Cardiac muscle cell (in vitro differentiated cells and primary cell): ENCODE measurements around the gene BRD1. TPM values are rescaled to one million over a fixed set of nuclear protein-coding genes. Genes with fewer than 3 reads are reported as not detected.

Experiments used
- DNase-seq, 2 donors: peaks; one replicate each; pipeline versions ENCODE4 v3.0.0 to v3.0.0-alpha.2; 2010 to 2017; ENCODE audit warnings: low read depth in 1 of 2, low spot score in 1 of 2
- H3K27ac ChIP-seq: fragments of 200-600 bp; sonication (generic); 2 replicates; pipeline ENCODE4 v1.5.1; 2016
- H3K27me3 ChIP-seq: fragments of 200-600 bp; sonication (generic); 2 replicates; pipeline ENCODE4 v1.6.0; 2016; ENCODE audit warnings: control low read depth
- H3K36me3 ChIP-seq: fragments of 200-600 bp; sonication (generic); 2 replicates; pipeline ENCODE4 v1.5.1; 2016; ENCODE audit warnings: control low read depth
- H3K4me1 ChIP-seq: fragments of 200-600 bp; sonication (generic); 2 replicates; pipeline ENCODE4 v1.8.1; 2017; ENCODE audit warnings: low read depth, mild to moderate bottlenecking, mixed run types
- H3K4me3 ChIP-seq: fragments of 200-600 bp; sonication (generic); 2 replicates; pipeline ENCODE4 v1.5.1; 2016; ENCODE audit warnings: mild to moderate bottlenecking
- H3K9me3 ChIP-seq: fragments of 200-600 bp; sonication (generic); 2 replicates; pipeline ENCODE4 v1.5.1; 2017; ENCODE audit warnings: low read depth, mild to moderate bottlenecking, control low read depth
- CTCF ChIP-seq: IDR thresholded peaks from 2 replicates; pipeline ENCODE4 v1.5.1; 2012; ENCODE audit warnings: low read depth, mild to moderate bottlenecking, low read length
- polyA plus RNA-seq: library from polyadenylated mRNA; unstranded; fragments of >200 nt; fragmentation: Nextera tagmentation; extraction: Ambion mirVana; gene quantifications from 2 replicates; pipeline ENCODE4 v1.2.1, GENCODE V29; 2016
- total RNA-seq: library from RNA; depleted of rRNA; stranded (reverse); fragments of >200 nt; gene quantifications from 2 replicates; pipeline ENCODE4 v1.2.3, GENCODE V29; 2016

The BRD1 gene
- total and polyA plus RNA-seq, 2 experiments from 2014 or later: 25.8 to 40.9 TPM

GRCh38 chr22:49797706-49798105 lies 30.0 kb downstream of the BRD1 start:
- no peaks in the 10 kb centered on the region for H3K4me1 ChIP-seq
- no peaks in the 10 kb centered on the region for H3K9me3 ChIP-seq
- no peak for DNase-seq
- peaks cover 43% of the 10 kb centered on the region for H3K36me3 ChIP-seq
- H3K27me3 ChIP-seq: no peaks in the 10 kb centered on the region
- H3K27ac ChIP-seq: no peak overlapping the region
- no peak for TF ChIP-seq CTCF
- H3K4me3 ChIP-seq: no peak overlapping the region

GRCh38 chr22:49796596-49797270 lies 30.9 kb downstream of the BRD1 start:
- TF ChIP-seq CTCF: no peak
- no peak for DNase-seq
- Histone ChIP-seq H3K9me3 (no peaks in the 10 kb centered on the region), H3K36me3 (peaks cover 46% of the 10 kb centered on the region), H3K4me3 (no peak overlapping the region), H3K4me1 (no peaks in the 10 kb centered on the region), H3K27me3 (no peaks in the 10 kb centered on the region), H3K27ac (no peak overlapping the region)

DNA sequence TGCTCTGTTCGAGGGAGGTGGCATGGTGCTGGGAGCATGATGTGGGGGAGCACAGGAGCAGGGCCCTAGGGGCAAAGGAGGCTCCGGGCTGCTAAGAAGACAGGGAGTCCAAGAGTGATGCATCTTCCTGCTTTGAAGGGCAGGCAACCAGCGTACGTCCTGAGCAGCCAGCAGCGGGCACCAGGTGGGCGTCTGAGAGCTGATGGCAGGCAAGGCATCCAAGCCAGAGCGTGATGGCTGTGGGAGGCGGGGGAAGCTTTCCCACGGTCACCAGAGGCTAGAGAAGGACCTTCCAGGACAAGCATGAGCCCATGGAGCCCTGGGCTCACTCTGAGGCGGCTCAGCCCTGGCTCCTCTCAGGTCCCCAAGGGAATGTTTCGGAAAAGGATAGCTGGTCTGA lies 32.2 kb downstream of the BRD1 start:
- Histone ChIP-seq H3K4me1 (no peaks in the 10 kb centered on the region), H3K36me3 (peaks cover 52% of the 10 kb centered on the region), H3K27me3 (no peaks in the 10 kb centered on the region), H3K4me3 (no peak overlapping the region), H3K27ac (no peak overlapping the region), H3K9me3 (no peaks in the 10 kb centered on the region)
- TF ChIP-seq CTCF: no peak
- DNase-seq: no peak

DNA sequence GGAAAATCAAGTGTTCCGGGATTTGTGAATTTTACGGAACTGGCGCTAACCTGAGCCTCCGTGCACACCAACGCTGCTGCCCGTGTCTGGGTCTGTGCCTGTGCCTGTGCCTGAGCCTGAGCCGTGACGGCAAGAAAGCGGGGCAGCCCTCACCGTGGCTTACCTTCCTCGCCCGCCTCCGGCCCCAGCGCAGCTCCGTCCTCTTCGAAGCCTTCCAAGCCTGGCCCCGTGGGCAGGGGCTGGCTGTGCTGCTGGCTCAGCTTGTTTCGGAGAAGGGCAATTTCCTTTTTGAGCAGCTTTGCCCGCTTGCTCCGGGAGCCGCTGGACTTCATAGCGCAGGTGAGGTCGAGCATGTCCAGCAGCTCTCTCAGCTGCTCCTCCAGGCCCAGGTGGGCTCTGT lies 33.8 kb downstream of the BRD1 start:
- Histone ChIP-seq H3K4me1 (no peaks in the 10 kb centered on the region), H3K4me3 (no peak overlapping the region), H3K27ac (no peak overlapping the region), H3K36me3 (peaks cover 52% of the 10 kb centered on the region), H3K27me3 (no peaks in the 10 kb centered on the region), H3K9me3 (no peaks in the 10 kb centered on the region)
- no peak for DNase-seq
- no peak for TF ChIP-seq CTCF

DNA sequence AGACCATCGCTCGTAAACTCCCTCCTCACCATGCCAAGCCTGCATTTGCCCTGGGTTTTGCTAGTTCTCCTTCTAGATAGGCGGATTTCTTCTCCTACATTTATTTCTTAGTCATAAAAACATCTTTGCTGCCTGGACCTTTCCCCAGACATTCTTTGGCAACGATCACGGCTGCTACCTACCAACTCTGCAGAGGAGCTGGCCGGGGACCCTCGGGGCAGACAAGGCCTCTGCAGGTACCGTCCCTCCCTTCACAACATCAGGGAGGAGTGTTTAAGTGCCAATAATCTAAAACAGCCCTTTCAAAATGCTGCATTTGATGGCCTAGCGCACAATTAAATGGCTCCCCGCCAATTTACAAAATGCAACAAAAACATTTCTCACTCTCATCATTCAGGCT lies 34.4 kb downstream of the BRD1 start:
- no peak for DNase-seq

More for the DNA sequence above, 34.4 kb downstream of the BRD1 start:
- H3K4me3 ChIP-seq: no peak overlapping the region
- H3K27me3 ChIP-seq: no peaks in the 10 kb centered on the region
- peaks cover 51% of the 10 kb centered on the region for H3K36me3 ChIP-seq
- no peaks in the 10 kb centered on the region for H3K9me3 ChIP-seq
- no peak for TF ChIP-seq CTCF
- no peaks in the 10 kb centered on the region for H3K4me1 ChIP-seq
- H3K27ac ChIP-seq: no peak overlapping the region
